ENCODE results near the gene EML1. TPM values are rescaled to one million over a fixed set of nuclear protein-coding genes. Genes with fewer than 3 reads are reported as not detected.

EML1 gene
- total RNA-seq, 2 experiments from 2014 or later = 1.3 TPM

GRCh38 chr14:99794151-99794780 lies 1.1 kb downstream of the EML1 start:
- ChIA-PET CTCF (no interaction called here), POLR2A (no interaction called here)

- ChIA-PET CTCF (no interaction called here), POLR2A (no interaction called here)
These were observed 1.8 kb downstream of the EML1 start for GRCh38 chr14:99795046-99795445.

- CTCF ChIA-PET = interaction anchor here (0.5 kb wide), 1 partner anchor 547 kb away, joined by 5 read pairs; no protein-coding TSS in a partner anchor
- POLR2A ChIA-PET = no interaction called here
These were observed 4.0 kb downstream of the EML1 start for GRCh38 chr14:99797231-99797630.

- ChIA-PET POLR2A (no interaction called here), CTCF (no interaction called here)
These were observed 7.6 kb downstream of the EML1 start for GRCh38 chr14:99800781-99801180.

GRCh38 chr14:99802301-99803105 lies 9.3 kb downstream of the EML1 start:
- CTCF ChIA-PET = no interaction called here

GRCh38 chr14:99803106-99803775 lies 10.0 kb downstream of the EML1 start:
- CTCF ChIA-PET = no interaction called here
- POLR2A ChIA-PET = no interaction called here

More at GRCh38 chr14:99802301-99803105, 9.3 kb downstream of the EML1 start:
- POLR2A ChIA-PET = no interaction called here

GRCh38 chr14:99803803-99804202 lies 10.6 kb downstream of the EML1 start:
- POLR2A ChIA-PET = no interaction called here
- CTCF ChIA-PET = no interaction called here

GRCh38 chr14:99805757-99806439 lies 12.7 kb downstream of the EML1 start:
- ChIA-PET POLR2A (no interaction called here), CTCF (interaction anchor here (0.7 to 1.1 kb wide), 2 partner anchors 15 to 16 kb away, joined by 3 to 4 read pairs; no protein-coding TSS in a partner anchor)

- POLR2A ChIA-PET = no interaction called here
- CTCF ChIA-PET = interaction anchor here (0.7 to 1.1 kb wide), 2 partner anchors 14 to 15 kb away, joined by 3 to 4 read pairs; no protein-coding TSS in a partner anchor
These were observed 13.6 kb downstream of the EML1 start for GRCh38 chr14:99806836-99807235.

GRCh38 chr14:99807413-99808153 lies 14.4 kb downstream of the EML1 start:
- CTCF ChIA-PET = no interaction called here
- POLR2A ChIA-PET = no interaction called here

- CTCF ChIA-PET = no interaction called here
These were observed 14.9 kb downstream of the EML1 start for GRCh38 chr14:99808154-99808505.

GRCh38 chr14:99808515-99808914 lies 15.3 kb downstream of the EML1 start:
- CTCF ChIA-PET = no interaction called here
- POLR2A ChIA-PET = no interaction called here

More at GRCh38 chr14:99808154-99808505, 14.9 kb downstream of the EML1 start:
- POLR2A ChIA-PET = no interaction called here

GRCh38 chr14:99809360-99809759 lies 16.1 kb downstream of the EML1 start:
- ChIA-PET CTCF (no interaction called here), POLR2A (no interaction called here)

GRCh38 chr14:99809859-99810558 lies 16.8 kb downstream of the EML1 start:
- ChIA-PET CTCF (no interaction called here), POLR2A (no interaction called here)

- ChIA-PET POLR2A (no interaction called here), CTCF (no interaction called here)
These were observed 17.3 kb downstream of the EML1 start for GRCh38 chr14:99810559-99810874.

- CTCF ChIA-PET = no interaction called here
- POLR2A ChIA-PET = no interaction called here
These were observed 19.0 kb downstream of the EML1 start for GRCh38 chr14:99812096-99812750.

- POLR2A ChIA-PET = no interaction called here
- CTCF ChIA-PET = no interaction called here
These were observed 19.7 kb downstream of the EML1 start for GRCh38 chr14:99812892-99813291.

- CTCF ChIA-PET = interaction anchor here (0.6 to 0.7 kb wide), 2 partner anchors 326 to 759 kb away, joined by 3 to 4 read pairs; no protein-coding TSS in a partner anchor
- POLR2A ChIA-PET = no interaction called here
These were observed 22.5 kb downstream of the EML1 start for GRCh38 chr14:99815696-99816095.

GRCh38 chr14:99816217-99816616 lies 23.0 kb downstream of the EML1 start:
- ChIA-PET CTCF (interaction anchor here (0.6 kb wide), 1 partner anchor 758 kb away, joined by 4 read pairs; no protein-coding TSS in a partner anchor), POLR2A (no interaction called here)
